AG04450 (cell line): ENCODE results near the gene PICK1. TPM values are rescaled to one million over a fixed set of nuclear protein-coding genes. Genes with fewer than 3 reads are reported as not detected.
A peak's percentile ranks its signal among the peaks of the same experiment; 100 is the strongest.

Source experiments
- CTCF ChIA-PET: fragments of 300-600, 350-600 bp; formaldehyde crosslinking; extraction: SDS; loops from one replicate; lab custom pipeline; 2022; ENCODE audit warnings: antibody characterized with exemption, inconsistent platforms; lab: Charles Lee
- POLR2A ChIA-PET: fragments of 350-600 bp; formaldehyde crosslinking; extraction: SDS; loops from one replicate; lab custom pipeline; 2021; ENCODE audit warnings: antibody characterized with exemption, inconsistent platforms; lab: Yijun Ruan, JAX
- DNase-seq: peaks from one replicate; pipeline ENCODE4 v3.0.0-alpha.2; 2011; ENCODE audit warnings: low read depth, low spot score
- H3K27ac ChIP-seq: one replicate; pipeline ENCODE4 v1.5.1; 2012; ENCODE audit warnings: low read depth, low read length, control low read depth
- H3K27me3 ChIP-seq: one replicate; pipeline ENCODE4 v1.6.0; 2012; ENCODE audit warnings: low read length; ENCODE audit not compliant: control insufficient read depth, insufficient read depth
- H3K4me3 ChIP-seq: 2 replicates; pipeline ENCODE4 v1.5.1; 2011; ENCODE audit warnings: mild to moderate bottlenecking, low read depth, low read length, control low read depth
- H3K9me3 ChIP-seq: 2 replicates; pipeline ENCODE4 v1.5.1; 2012; ENCODE audit warnings: low read length; ENCODE audit not compliant: control insufficient read depth, insufficient read depth
- CTCF ChIP-seq: IDR thresholded peaks from 2 replicates; pipeline ENCODE4 v1.5.1; 2011; ENCODE audit warnings: low read depth, low read length, control low read depth, inconsistent platforms
- polyA plus RNA-seq: library from polyadenylated mRNA; depleted of rRNA; stranded (reverse); fragments of >200 nt; gene quantifications from 2 replicates; pipeline ENCODE4 v1.2.3, GENCODE V29; 2011

PICK1 gene
- polyA plus RNA-seq, 1 experiment = 11.5 TPM

- no peak for TF ChIP-seq CTCF
- Histone ChIP-seq H3K4me3 (no peak overlapping the region), H3K9me3 (no peaks in the 10 kb centered on the region; the same call in 1 of the 2 replicates), H3K27ac (no peak overlapping the region), H3K27me3 (peaks cover 31% of the 10 kb centered on the region)
- POLR2A ChIA-PET = no interaction called here
- CTCF ChIA-PET = interaction anchor here (1.8 kb wide), 1 partner anchor 25 kb away, joined by 11 read pairs; no protein-coding TSS in a partner anchor
- DNase-seq = no peak
Measured at GRCh38 chr22:38089474-38089851, 32.3 kb downstream of the PICK1 start.

- Histone ChIP-seq H3K27me3 (peaks cover 9% of the 10 kb centered on the region), H3K27ac (no peak overlapping the region), H3K9me3 (no peaks in the 10 kb centered on the region; the same call in 1 of the 2 replicates), H3K4me3 (no peak overlapping the region)
- no peak for TF ChIP-seq CTCF
- ChIA-PET CTCF (interaction anchor here (2.4 kb wide), 1 partner anchor 10 kb away, joined by 14 read pairs; no protein-coding TSS in a partner anchor), POLR2A (no interaction called here)
- DNase-seq = no peak
Measured at GRCh38 chr22:38097058-38097457, 39.9 kb downstream of the PICK1 start.

GRCh38 chr22:38097557-38098409 is 40.6 kb downstream of the PICK1 start:
- POLR2A ChIA-PET = no interaction called here
- H3K27me3 ChIP-seq = peaks cover 4% of the 10 kb centered on the region
- CTCF ChIA-PET = interaction anchor here (0.6 to 2.4 kb wide), 10 partner anchors 9 to 1429 kb away, joined by 3 to 14 read pairs (median 4); no protein-coding TSS in a partner anchor
- peak; percentile 49 for TF ChIP-seq CTCF
- H3K27ac ChIP-seq = no peak overlapping the region
- no peak overlapping the region for H3K4me3 ChIP-seq
- no peak for DNase-seq
- H3K9me3 ChIP-seq = no peaks in the 10 kb centered on the region; the same call in 1 of the 2 replicates

GRCh38 chr22:38098410-38099249 is 41.4 kb downstream of the PICK1 start:
- no peak for TF ChIP-seq CTCF
- ChIA-PET CTCF (interaction anchor here (0.6 to 2.4 kb wide), 12 partner anchors 8 to 1430 kb away, joined by 3 to 14 read pairs (median 4); no protein-coding TSS in a partner anchor), POLR2A (no interaction called here)
- no peak overlapping the region for H3K27ac ChIP-seq
- no peak for DNase-seq
- H3K27me3 ChIP-seq = peaks cover 4% of the 10 kb centered on the region
- no peak overlapping the region for H3K4me3 ChIP-seq
- H3K9me3 ChIP-seq = no peaks in the 10 kb centered on the region; the same call in 1 of the 2 replicates
